ENCODE measurements around the gene C16orf89.

DNA sequence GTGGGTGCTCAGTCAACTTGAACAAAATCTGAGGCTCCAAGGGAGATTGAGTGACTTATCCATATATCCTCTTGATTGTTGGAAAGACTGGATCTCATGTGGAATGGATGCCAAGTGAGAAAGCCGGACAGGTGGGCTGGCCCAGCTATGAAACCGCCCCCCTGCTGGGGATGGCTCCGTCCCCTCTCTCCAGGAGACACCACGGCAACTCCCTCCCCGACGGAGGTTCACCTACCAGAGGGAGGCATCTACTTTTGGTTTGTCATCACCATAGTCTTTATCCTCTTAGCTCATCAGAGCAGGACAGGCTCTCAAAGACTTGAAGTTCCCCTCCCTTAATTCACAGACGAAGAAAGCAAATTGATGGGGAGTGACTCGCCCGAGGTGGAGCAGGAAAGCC lies 4.1 kb upstream of the C16orf89 start:
- TF ChIP-seq, protein P1, sequence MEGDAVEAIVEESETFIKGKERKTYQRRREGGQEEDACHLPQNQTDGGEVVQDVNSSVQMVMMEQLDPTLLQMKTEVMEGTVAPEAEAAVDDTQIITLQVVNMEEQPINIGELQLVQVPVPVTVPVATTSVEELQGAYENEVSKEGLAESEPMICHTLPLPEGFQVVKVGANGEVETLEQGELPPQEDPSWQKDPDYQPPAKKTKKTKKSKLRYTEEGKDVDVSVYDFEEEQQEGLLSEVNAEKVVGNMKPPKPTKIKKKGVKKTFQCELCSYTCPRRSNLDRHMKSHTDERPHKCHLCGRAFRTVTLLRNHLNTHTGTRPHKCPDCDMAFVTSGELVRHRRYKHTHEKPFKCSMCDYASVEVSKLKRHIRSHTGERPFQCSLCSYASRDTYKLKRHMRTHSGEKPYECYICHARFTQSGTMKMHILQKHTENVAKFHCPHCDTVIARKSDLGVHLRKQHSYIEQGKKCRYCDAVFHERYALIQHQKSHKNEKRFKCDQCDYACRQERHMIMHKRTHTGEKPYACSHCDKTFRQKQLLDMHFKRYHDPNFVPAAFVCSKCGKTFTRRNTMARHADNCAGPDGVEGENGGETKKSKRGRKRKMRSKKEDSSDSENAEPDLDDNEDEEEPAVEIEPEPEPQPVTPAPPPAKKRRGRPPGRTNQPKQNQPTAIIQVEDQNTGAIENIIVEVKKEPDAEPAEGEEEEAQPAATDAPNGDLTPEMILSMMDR (IDR thresholded peaks at IDR 0.05), result no peak
- TF ChIP-seq POLR2AphosphoS5 (IDR thresholded peaks at IDR 0.05), result no peak
